GM23248 (cell line): ENCODE measurements around the gene FRAS1. TPM values are rescaled to one million over a fixed set of nuclear protein-coding genes. Genes with fewer than 3 reads are reported as not detected.

Source experiments
- DNase-seq: peaks from one replicate; pipeline ENCODE4 v3.0.0-alpha.2; 2015
- H2AFZ ChIP-seq: fragments of 200-600 bp; sonication (generic); 2 replicates; pipeline ENCODE4 v1.6.1; 2016; ENCODE audit warnings: antibody characterized with exemption
- H3F3A ChIP-seq: fragments of 200-600 bp; sonication (generic); 2 replicates; pipeline ENCODE4 v1.6.1; 2016; ENCODE audit warnings: mild to moderate bottlenecking, antibody characterized with exemption, mixed run types; ENCODE audit not compliant: insufficient read depth
- H3K27ac ChIP-seq: fragments of 200-600 bp; sonication (generic); 2 replicates; pipeline ENCODE4 v1.5.1; 2016; ENCODE audit warnings: mild to moderate bottlenecking
- H3K27me3 ChIP-seq: fragments of 200-600 bp; sonication (generic); replicated peaks from 2 replicates; pipeline ENCODE4 v1.6.1; 2016; ENCODE audit warnings: mild to moderate bottlenecking; ENCODE audit not compliant: insufficient read depth
- H3K36me3 ChIP-seq: fragments of 200-600 bp; sonication (generic); 2 replicates; pipeline ENCODE4 v1.6.1; 2016; ENCODE audit warnings: low read depth, mild to moderate bottlenecking
- H3K4me1 ChIP-seq: fragments of 200-600 bp; sonication (generic); 2 replicates; pipeline ENCODE4 v1.6.1; 2016; ENCODE audit warnings: mild to moderate bottlenecking; ENCODE audit not compliant: insufficient read depth
- H3K4me2 ChIP-seq: fragments of 200-600 bp; sonication (generic); one replicate; pipeline ENCODE4 v1.6.1; 2016; ENCODE audit warnings: mild to moderate bottlenecking; ENCODE audit not compliant: unreplicated experiment
- H3K4me3 ChIP-seq: fragments of 200-600 bp; sonication (generic); 2 replicates; pipeline ENCODE4 v1.5.1; 2016; ENCODE audit warnings: mild to moderate bottlenecking
- H3K79me2 ChIP-seq: fragments of 200-600 bp; sonication (generic); 2 replicates; pipeline ENCODE4 v1.6.1; 2016; ENCODE audit warnings: mild to moderate bottlenecking; ENCODE audit not compliant: insufficient read depth
- H3K9ac ChIP-seq: fragments of 200-600 bp; sonication (generic); 2 replicates; pipeline ENCODE4 v1.6.1; 2016; ENCODE audit warnings: mild to moderate bottlenecking
- H3K9me2 ChIP-seq: fragments of 200-600 bp; sonication (generic); 2 replicates; pipeline ENCODE4 v1.6.1; 2016; ENCODE audit warnings: mixed run types, mild to moderate bottlenecking, moderate library complexity; ENCODE audit not compliant: insufficient read depth
- H3K9me3 ChIP-seq: fragments of 200-600 bp; sonication (generic); one replicate; pipeline ENCODE4 v1.6.1; 2017; ENCODE audit warnings: low read depth
- H4K20me1 ChIP-seq: fragments of 200-600 bp; sonication (generic); 2 replicates; pipeline ENCODE4 v1.6.0; 2016; ENCODE audit not compliant: insufficient read depth
- EZH2 ChIP-seq: fragments of 200-600 bp; sonication (generic); IDR thresholded peaks from 2 replicates; pipeline ENCODE4 v1.6.1; 2018; ENCODE audit warnings: antibody characterized with exemption, mild to moderate bottlenecking; ENCODE audit not compliant: insufficient read depth, poor library complexity, severe bottlenecking
- EZH2phosphoT487 ChIP-seq: fragments of 200-600 bp; sonication (generic); IDR thresholded peaks from 2 replicates; pipeline ENCODE4 v1.6.1; 2018; ENCODE audit warnings: antibody characterized with exemption, moderate library complexity, mild to moderate bottlenecking, low read depth; ENCODE audit not compliant: insufficient read depth
- WGBS, 2 experiments: methylation state at CpG; one replicate each; pipeline ENCODE4 v1.1.6; 2015 to 2017; ENCODE audit warnings: low lambda C conversion rate in 2 of 2, low coverage in 1 of 2; ENCODE audit errors: missing lambda C conversion rate in 2 of 2; 5-methylcytosine and 5-hydroxymethylcytosine counted together
- in situ Hi-C: fragments of 300-500 bp; cut with MboI; formaldehyde crosslinking; loops from 2 replicates; pipeline ENCODE4 v1.15.0; 2020
- polyA plus RNA-seq: library from polyadenylated mRNA; unstranded; fragments of >200 nt; fragmentation: Nextera tagmentation; extraction: Ambion mirVana; gene quantifications from 2 replicates; pipeline ENCODE4 v1.2.1, GENCODE V29; 2016
- total RNA-seq: library from RNA; depleted of rRNA; stranded (reverse); fragments of >200 nt; shearing (Covaris generic); gene quantifications from 2 replicates; pipeline ENCODE4 v1.2.3, GENCODE V29; 2014

FRAS1 gene
- total and polyA plus RNA-seq, 2 experiments from 2014 or later = 6.5 to 19.8 TPM

GRCh38 chr4:78509043-78509442 lies 451.9 kb downstream of the FRAS1 start:
- 83 to 86% methylated on average over 2 of the region's 2 CpGs for WGBS, 2 experiments
- no peak overlapping the region for H3K27ac ChIP-seq

DNA sequence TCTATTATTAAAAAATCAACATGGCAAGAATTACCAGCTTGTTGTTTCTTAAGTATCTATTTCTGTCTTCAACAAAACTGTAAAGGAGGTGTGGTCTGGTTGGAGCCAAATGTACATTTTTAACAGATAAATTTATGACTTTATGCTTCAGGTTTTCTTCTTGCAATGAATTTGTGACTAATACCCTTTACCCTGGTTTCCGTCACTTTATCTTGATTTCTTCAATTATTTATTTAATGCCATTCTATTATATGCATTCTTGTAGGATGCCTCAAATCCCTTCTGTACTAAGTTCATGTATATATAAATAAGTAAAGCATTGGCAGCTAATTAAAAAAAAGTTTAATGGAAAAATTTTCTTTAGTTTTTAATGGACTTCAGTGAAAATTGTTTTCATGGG lies 453.0 kb downstream of the FRAS1 start:
- no peak for TF ChIP-seq EZH2
- DNase-seq = no peak
- in situ Hi-C loops = loop anchor here (25.0 kb wide), 1 partner anchor 548 kb away; no protein-coding TSS in a partner anchor
- Histone ChIP-seq H3K4me2 (no peak overlapping the region), H3K79me2 (no peaks in the 10 kb centered on the region), H3K27me3 (no peaks in the 10 kb centered on the region), H3K9me2 (peaks cover 4% of the 10 kb centered on the region; the same call in 1 of the 2 replicates), H3K4me3 (no peak overlapping the region), H4K20me1 (no peaks in the 10 kb centered on the region), H3K4me1 (peaks cover 12% of the 10 kb centered on the region), H3F3A (no peaks in the 10 kb centered on the region), H3K36me3 (no peaks in the 10 kb centered on the region), H2AFZ (no peak overlapping the region), H3K27ac (no peak overlapping the region), H3K9me3 (no peaks in the 10 kb centered on the region), H3K9ac (no peak overlapping the region)
- 33 to 37% methylated on average over 1 of the region's 1 CpG for WGBS, 2 experiments

More at GRCh38 chr4:78509043-78509442, 451.9 kb downstream of the FRAS1 start:
- DNase-seq = no peak
- H3F3A ChIP-seq = no peaks in the 10 kb centered on the region
- no peaks in the 10 kb centered on the region for H3K27me3 ChIP-seq
- no peaks in the 10 kb centered on the region for H4K20me1 ChIP-seq
- H3K9me3 ChIP-seq = no peaks in the 10 kb centered on the region
- in situ Hi-C loops = loop anchor here (5.0 to 25.0 kb wide), 2 partner anchors 452 to 547 kb away; partner anchors contain the start of gene FRAS1
- no peak overlapping the region for H2AFZ ChIP-seq
- no peak overlapping the region for H3K9ac ChIP-seq
- TF ChIP-seq EZH2phosphoT487 (no peak), EZH2 (no peak)
- peaks cover 12% of the 10 kb centered on the region for H3K4me1 ChIP-seq
- peaks cover 4% of the 10 kb centered on the region; the same call in 1 of the 2 replicates for H3K9me2 ChIP-seq
- no peaks in the 10 kb centered on the region for H3K79me2 ChIP-seq
- H3K4me2 ChIP-seq = no peak overlapping the region
- H3K4me3 ChIP-seq = no peak overlapping the region
- H3K36me3 ChIP-seq = no peaks in the 10 kb centered on the region

DNA sequence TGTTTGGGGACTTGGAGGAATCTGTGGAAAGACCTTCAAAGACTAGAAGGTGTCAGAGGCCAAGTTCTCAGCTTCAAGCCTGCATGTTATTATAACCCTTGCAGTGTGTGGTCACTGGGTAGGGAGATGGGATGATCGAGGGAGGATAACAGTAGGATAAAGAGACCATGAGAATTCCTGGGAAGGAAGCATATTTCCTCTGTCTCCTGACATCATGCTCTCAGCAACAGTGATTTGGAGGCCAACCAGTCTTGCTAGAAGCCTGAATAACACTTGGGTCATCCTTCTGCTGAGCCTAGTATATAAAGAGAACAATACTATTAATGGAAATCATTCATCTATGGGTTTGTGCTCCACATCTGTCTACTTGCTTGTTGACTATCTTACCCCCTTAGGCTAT lies 453.6 kb downstream of the FRAS1 start:
- TF ChIP-seq EZH2 = no peak
- TF ChIP-seq EZH2phosphoT487 = no peak
- no peak overlapping the region for H3K9ac ChIP-seq
- no peaks in the 10 kb centered on the region for H3F3A ChIP-seq
- no peak overlapping the region for H3K27ac ChIP-seq
- peaks cover 12% of the 10 kb centered on the region for H3K4me1 ChIP-seq
- no peaks in the 10 kb centered on the region for H4K20me1 ChIP-seq
- H3K4me2 ChIP-seq = no peak overlapping the region
- H3K79me2 ChIP-seq = no peaks in the 10 kb centered on the region
- H2AFZ ChIP-seq = no peak overlapping the region
- WGBS, 2 experiments = 22 to 61% methylated on average over 1 of the region's 1 CpG
- H3K4me3 ChIP-seq = no peak overlapping the region
- H3K9me3 ChIP-seq = no peaks in the 10 kb centered on the region
- in situ Hi-C loops = loop anchor here (25.0 kb wide), 1 partner anchor 548 kb away; no protein-coding TSS in a partner anchor
- DNase-seq = no peak
- no peaks in the 10 kb centered on the region for H3K27me3 ChIP-seq
- H3K9me2 ChIP-seq = peaks cover 4% of the 10 kb centered on the region; the same call in 1 of the 2 replicates
- no peaks in the 10 kb centered on the region for H3K36me3 ChIP-seq

DNA sequence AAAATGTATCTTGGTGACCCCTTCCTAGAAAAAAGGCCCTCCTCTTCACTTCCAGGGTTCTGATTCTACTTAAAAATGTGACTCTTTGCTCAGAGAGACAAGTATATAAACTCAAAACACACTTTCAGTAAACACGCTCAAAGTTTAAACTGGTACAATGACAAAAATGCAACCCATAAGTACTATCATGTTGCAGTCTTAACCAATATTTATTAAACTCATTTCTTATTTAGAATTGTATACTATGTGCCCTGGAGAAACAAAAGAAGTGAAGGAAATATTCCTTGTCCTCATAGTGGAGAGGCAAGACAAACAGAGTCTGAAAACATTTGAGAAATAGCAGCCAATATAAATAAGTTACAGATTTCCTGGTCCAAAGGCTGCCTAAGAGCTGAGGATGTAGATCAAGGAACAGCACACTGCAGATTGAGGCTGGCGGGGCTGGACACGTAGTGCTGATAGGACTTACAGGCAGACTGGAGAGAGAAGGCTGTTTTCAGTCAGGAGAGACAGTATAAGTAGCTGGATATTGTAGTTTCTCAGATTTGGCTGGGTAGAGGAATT lies 455.3 kb downstream of the FRAS1 start:
- Histone ChIP-seq H2AFZ (no peak overlapping the region), H3K4me3 (no peak overlapping the region), H3K79me2 (no peaks in the 10 kb centered on the region), H4K20me1 (no peaks in the 10 kb centered on the region), H3K9me2 (peaks cover 4% of the 10 kb centered on the region; the same call in 1 of the 2 replicates), H3K27ac (no peak overlapping the region), H3K4me2 (no peak overlapping the region), H3F3A (no peaks in the 10 kb centered on the region), H3K9ac (no peak overlapping the region), H3K27me3 (no peaks in the 10 kb centered on the region), H3K36me3 (0 out of 2 replicates have a peak, but pooled peaks cover 2% of the 10 kb centered on the region), H3K4me1 (peaks cover 12% of the 10 kb centered on the region), H3K9me3 (no peaks in the 10 kb centered on the region)
- in situ Hi-C loops = loop anchor here (25.0 kb wide), 1 partner anchor 550 kb away; no protein-coding TSS in a partner anchor
- TF ChIP-seq EZH2 (no peak), EZH2phosphoT487 (no peak)
- no peak for DNase-seq
- WGBS, 2 experiments = 73 to 87% methylated on average over 3 of the region's 3 CpGs
